SIG-M5 treated with dmso at 0.1 percent for 504 hours (cell line): ENCODE data around the gene CREB3L2.
A peak's percentile ranks its signal among the peaks of the same experiment; 100 is the strongest.
"Not testable (repeated sequence)": the region's sequence is repeated elsewhere in the genome, so short reads cannot be mapped to it uniquely, and the experiment has no call there.

Experiments used
- DNase-seq: peaks from one replicate; lab custom pipeline; 2025; ENCODE audit not compliant: unreplicated experiment; lab: John Stamatoyannopoulos, UW

CREB3L2 gene

DNA sequence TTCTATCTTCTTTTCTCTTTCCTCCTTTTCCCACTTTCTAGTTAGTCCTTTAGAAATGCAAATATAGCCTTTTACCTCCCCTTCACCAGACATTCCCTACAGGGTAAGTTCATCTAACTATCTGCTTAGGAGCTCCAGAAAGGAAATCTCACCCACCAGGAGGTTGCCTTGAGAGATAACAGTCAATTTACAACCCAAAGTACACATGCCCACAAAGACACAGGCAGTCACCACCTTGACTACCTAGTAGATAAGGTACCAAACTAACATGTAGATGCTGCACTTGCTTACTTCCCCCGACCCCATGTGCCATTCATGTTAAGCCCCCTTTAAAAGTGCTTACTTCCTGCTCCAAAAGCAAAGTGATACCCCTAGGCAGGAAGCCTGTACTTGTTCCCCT is 12.8 kb upstream of the CREB3L2 start:
- no peak for DNase-seq

DNA sequence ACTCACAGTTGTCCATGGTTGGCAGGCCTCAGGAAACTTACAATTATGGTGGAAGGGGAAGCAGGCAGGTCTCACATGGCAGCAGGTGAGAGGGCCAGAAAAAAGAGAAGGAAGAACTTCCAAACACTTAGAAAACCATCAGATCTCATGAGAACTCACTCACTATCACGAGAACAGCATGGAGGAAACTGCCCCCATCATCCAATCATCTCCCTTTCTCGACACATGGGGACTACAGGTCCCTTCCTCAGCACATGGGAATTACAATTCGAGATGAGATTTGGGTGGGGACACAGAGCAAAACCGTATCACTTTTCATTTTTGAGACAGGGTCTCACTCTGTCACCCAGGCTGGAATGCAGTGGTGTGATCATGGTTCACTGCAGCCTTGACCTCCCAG is 12.3 kb upstream of the CREB3L2 start:
- not testable (repeated sequence) for DNase-seq

DNA sequence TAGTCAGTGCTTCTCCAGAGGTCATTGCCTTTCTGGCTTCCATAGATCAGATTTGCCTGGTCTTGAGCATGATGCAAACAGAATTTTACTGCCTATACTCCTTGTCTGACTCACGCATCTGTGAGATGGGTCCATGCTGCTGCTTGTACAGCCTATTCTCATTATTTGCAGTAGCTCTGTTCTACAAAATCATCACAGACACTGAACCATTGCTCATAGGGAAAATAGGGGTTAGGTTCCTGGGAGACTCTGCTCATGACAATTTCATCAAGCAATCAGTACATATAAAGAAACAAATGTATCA is 7.4 kb upstream of the CREB3L2 start:
- no peak for DNase-seq

DNA sequence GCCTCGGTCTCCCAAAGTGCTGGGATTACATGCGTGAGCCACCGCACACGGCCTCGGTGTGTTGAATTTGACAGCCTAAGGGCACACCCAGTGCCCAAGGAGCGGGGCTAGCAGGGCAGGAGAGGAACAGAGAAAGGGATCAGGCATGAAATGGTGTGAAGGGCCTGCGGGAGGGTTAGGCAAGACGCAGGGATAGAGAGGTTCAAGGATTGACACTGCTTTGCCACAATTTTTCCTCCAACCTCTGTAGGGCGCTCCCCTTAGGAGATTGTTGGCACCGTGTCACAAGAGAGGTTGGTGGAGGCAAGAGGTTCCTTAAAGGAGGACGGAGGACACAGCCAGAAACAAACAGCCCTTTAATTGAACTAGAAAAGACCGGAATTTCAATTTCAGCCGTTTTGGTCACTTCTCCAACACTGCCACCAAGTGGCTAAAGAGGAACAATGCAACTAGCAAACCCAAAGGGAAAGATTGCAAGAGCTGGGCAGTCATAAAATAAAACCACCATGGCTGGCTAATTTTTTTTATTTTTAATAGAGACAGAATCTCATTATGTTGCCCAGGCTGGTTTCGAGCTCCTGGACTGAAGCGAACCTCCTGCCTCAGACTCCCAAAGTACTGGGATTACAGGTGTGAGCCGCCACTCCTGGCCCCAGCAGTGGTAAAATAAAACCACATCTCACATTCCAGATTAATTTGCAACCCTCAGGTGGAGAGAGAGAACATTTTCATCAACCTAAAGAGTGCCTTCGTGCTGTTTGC is 6.9 kb upstream of the CREB3L2 start:
- peak; percentile 78 for DNase-seq

DNA sequence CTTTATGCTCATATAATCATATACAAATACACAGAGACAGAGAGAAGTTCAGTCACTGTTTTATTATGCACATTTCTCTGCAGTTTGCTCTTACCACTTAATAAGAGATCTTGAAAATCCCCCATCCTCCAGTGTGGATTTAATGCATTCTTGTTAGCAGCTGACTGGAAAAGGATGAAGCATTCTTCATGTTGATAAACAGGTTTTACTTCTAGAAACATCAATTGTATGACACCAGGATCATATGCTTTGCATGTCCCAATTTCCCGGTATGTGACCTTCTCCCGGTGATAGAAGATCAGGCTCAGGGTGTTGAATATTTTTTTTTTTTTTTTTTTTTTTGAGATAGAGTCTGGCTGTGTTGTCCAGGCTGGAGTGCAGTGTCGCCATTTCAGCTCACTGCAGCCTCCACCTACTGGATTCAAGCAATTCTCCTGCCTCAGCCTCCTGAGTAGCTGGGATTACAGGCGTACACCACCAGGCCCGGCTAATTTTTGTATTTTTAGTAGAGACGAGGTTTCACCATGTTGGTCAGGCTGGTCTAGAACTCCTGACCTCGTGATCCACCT is 6.2 kb upstream of the CREB3L2 start:
- no peak for DNase-seq

DNA sequence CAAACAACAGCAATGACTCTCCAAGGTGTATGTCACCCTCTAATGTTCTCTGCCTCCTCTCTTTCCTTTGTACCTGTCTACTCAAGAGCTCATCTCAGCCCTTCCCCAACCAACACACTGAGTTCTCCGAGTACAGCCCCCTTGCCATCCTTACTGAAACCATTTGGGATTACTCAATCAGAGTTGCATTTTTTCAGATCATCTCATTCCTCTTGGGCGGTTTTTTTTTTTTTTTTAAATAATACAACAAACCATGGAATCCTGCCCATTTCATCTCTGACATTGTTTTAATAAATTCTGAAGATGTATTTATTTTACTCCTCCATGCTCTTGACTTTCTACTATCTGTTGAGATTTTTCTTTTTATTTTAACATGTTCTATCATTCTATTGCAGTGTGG is 4.2 kb upstream of the CREB3L2 start:
- no peak for DNase-seq

DNA sequence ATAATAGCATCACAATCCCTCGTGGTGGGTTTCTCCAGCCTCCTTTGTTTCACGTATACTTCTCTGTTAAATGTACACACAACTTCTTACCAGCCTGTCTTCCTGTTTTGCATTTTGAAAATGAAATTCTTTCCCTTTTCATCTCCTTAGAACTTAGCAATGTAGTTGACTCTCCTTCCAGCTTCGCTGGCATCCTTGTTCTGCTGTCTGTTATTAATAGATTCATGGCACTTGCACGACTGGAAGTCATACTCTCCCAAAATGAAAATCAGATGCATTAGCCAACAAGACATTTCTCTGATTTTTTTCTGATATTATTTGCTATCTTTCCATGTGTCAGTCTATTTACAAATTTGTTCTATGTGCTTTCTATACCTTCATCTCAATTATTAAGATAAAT is 3.0 kb upstream of the CREB3L2 start:
- DNase-seq: no peak

DNA sequence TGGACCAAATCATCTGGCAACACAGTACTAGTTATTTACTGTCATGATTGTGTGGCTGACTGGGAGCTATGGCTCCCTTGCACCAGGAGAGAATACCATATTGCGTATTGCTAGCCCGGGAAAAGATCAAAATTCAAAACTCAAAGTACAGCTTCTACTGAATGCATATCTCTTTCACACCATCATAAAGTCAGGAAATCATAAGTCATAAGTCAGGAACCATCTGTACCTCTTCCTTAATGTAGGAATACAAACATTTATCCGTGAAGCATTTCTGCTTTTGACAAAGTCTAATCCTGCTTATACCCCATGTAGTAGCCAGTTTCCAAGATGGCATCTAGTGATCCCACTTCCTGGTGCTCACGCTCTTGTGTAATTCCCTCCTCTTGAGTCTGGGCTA is 2.2 kb upstream of the CREB3L2 start:
- DNase-seq: no peak

DNA sequence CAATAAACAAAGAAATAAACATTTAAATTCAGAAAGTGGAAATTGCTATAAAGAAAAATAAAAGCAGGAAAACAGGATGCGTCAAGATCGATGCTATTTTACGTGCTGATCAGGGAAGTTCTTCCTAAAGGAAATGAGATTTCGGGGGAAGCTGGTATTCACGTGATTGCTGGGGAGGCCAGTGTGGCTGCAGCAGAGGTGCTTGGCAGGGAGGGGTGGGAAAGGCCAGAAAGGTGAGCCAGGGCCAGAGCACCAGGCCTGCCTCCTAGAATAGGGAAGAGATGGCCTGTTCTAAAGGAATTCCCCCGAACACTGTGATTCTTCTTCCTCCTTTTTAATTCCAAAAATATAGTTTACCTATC is 923 bp upstream of the CREB3L2 start:
- no peak for DNase-seq

DNA sequence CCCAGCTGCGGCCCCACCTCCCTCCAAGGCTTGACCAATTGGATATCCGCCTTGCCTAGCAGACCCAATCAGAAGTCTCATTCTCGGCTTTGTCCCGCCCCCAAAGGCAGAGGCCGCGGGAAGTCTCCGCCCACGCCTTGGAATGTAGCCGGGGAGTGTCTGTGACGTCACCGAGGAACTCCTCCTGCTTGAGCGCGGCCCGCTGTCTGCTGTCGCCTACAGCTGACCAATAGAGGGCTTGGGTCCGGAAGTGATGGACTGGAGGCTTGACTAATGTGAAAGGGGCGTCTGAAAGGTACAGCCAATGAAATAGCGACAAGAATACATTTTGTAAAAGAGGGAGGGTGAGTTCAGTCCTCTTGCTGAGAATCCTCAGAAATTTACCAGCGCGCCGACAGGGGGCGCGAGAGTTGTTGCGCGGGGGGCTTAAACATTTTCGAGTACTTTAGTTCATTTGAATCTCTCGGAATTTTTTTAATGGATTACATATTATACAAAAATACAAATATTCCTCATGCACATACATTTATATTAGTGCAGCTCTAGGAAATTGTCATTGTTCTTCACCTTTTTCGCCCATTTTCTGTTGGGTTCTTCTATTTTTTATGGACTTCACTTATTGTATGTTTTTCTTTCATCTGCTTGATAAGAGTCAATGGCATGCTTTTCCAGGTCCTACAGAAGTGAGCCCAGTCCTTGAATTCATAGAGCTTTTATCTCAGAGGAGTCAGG is 376 bp upstream of the CREB3L2 start:
- DNase-seq: peak; percentile 99

DNA sequence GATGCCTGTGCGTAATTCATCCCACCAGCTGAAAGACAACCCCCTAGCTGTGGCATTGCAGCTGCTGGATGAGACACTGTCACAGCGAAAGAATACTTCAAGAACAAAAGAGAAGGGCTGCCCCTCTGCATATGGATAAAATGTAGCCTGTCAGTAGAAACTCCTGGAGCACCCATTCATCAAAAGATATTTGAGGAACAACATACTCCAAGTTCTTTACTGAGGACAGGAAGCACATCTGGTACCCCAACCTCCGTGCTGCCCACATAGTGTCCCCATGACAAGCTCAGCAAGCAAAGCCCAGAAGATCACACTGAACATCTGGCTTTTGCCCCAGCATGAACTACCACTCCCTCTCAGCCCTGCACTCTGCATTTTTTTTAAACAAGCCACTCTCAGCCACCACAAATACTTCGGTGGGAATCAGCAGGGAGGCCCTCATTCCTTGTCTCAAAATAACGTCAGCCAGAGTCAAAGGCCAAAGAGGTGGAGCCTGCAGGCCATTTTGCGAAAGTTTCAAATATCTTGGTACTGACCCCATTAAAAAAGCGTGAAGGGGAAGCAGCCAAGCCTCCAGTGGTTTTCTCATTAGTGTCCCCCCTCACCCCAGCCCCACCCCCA is 1.7 kb downstream of the CREB3L2 start:
- DNase-seq: peak; percentile 46

DNA sequence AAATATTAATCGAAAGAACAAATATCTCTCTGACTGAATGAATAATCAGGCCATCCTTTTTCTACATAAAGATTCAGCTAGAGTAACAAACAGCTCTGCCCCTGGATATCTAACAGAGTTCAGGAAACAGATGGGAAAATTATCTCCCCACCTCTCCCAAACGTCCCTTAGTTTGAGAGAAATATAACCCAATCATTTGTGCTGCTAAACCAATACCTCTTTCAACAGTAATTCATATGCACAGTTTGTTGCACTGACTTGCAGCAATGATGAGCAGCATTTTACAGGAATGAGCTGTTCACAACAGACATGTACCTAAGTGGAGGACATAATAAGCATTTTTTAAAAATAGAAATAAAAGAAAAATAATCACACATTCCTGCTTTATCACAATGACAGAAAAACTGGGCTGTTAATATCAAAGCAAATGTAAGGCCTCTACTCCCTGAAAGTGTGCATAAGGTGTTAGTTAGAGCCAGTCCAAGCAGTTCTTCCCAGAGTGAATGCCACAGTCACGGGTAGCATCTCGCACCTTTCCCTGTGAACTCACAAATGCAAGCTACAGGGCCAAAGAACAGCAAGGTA is 2.3 kb downstream of the CREB3L2 start:
- no peak for DNase-seq

DNA sequence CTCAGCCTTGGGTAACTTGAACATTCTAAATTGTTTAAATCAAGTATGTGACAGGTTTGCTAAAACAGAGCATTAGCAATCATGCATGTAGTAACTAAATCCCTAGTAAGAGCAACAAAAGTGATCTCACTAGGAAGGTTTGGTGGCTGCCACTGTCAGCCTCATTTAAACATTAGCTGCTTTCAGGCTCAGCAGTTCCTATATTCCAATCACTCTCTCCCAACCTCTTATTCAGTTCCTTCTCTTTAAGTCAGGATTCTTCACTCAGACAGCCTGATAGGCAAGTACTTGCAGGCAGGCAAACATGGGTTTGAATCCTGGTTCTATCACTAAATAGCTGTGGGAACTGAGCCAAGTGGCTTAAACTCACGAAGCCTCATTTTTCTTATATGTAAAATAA is 3.6 kb downstream of the CREB3L2 start:
- DNase-seq: no peak

DNA sequence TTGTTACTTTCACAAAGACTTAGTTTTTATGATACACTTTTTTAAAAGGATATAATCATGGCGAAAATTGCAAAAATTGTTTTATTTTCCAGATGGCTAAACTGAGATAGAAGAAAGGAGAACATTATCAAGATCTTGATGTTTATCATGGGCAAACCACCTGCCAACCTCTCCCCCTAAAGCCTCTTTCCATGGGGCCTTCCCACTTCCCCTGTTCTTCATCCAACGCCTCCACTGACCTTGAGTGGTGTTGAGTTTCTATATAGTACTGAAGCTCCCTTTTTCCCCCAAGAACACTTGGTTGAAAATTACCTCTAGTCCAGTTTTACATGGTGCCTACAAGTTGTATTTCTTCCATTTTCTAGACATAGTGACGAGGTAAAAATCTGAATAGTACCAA is 5.0 kb downstream of the CREB3L2 start:
- no peak for DNase-seq

DNA sequence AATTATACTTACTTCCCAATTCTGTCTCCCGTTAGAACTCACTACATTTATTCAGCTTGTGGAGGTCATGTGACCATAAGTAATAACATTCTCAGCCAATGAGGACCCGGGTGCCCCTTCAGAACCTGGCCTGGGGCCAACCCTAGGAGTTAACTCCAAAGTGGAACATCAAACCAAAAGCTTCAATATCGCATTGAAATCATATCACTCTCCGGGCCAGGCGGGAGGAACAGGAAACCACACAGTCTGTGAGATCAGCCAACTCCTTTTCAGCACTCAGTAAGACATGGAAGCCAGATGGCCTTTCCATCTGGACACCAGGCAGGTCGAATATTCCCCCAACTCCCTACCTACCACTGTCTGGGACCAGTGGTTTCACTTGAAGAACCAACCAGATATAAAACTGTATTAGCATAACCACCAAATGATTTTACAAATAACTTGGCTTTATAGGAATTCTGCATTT is 5.5 kb downstream of the CREB3L2 start:
- DNase-seq: no peak

DNA sequence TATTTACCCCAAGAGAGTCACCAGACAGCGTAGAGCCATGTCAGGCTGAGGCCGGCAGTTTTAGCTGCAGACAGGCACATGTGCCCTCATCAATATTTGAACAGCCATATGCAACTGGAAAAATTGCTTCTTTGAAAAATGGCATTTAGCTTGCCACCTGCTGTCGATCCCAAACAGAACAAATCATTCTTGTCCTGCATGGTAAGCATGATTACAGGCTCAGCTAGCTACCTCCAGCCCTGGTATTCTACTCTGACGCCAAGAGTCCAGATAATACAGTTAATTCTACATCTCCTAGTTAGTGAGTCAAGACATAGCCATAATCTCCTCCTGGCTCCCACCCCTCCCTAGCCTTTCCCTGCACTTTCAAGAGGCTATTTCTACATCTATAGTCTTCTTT is 7.7 kb downstream of the CREB3L2 start:
- no peak for DNase-seq

DNA sequence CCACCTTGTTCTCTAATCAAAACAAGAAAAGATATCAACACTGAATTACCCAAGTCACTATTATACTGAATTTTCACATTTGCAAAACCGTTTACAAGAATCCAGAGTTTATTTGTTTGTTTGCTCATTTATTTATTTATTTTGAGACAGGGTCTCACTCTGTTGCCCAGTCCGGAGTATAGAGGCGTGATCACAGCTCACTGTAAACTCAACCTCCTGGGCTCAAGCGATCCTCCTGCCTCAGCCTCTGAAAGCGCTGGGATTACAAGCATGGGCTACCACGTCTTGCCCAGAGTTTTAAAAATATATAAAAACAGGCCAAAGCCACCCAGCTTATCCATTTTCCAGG is 8.5 kb downstream of the CREB3L2 start:
- no peak for DNase-seq

DNA sequence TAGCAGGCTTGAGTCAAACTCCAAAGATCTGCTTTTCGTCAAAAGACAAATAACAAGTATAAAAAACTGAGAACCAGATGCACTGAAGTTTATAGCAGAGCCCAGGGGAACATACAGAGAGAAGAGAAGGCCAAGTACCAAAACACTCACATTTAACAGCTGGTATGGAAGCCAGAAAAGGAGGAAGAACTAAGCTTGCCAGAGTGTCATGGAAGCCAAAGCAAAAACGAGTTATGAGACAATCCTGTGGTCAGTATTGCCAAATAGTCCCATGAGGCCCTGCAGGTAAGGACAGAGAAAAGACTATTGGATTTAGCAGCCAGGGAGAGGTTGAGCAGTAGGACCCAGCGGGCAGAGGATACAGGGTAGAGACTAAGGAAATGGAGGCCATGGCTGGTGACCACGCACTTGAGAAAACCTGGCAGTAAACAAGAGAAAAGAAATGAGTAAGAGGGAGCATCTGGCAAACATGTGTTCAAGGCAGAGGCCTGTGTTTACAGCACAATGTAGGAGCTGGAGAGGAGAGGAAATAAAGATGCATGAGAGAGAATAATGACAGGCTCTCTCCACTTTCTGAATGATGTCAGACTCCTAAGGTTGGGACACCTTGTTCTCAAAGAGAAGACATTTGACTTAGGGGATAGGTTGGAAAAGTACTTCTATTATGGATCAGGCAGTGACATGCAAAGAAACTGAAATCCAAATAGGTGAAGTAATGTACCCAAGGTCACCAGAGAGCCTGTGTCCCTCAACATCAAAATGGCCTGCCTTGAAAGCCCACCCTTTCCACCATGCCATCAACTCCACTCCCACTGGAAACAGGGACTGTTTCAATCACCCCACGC is 9.1 kb downstream of the CREB3L2 start:
- peak; percentile 29 for DNase-seq

DNA sequence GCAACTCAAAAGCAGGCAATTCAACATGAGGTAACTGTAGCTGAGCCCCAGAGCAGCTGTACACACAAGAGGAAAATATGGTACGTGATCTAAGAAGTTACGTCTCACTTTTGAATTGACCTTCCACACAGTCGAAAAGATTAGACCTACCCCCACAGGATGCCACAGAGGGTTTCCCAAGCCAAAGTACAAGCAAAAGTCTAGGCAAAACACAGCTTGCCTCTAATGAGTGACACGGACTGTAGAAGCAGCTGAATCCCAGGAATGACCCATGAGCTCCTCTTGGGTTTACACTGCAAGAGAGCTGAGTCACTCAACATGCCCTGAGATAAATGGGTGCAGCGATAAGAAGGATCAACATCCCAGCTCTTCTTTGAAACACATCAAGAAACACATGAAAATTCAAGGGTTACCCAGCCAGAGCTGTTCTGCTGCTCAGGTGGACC is 9.8 kb downstream of the CREB3L2 start:
- DNase-seq: no peak

DNA sequence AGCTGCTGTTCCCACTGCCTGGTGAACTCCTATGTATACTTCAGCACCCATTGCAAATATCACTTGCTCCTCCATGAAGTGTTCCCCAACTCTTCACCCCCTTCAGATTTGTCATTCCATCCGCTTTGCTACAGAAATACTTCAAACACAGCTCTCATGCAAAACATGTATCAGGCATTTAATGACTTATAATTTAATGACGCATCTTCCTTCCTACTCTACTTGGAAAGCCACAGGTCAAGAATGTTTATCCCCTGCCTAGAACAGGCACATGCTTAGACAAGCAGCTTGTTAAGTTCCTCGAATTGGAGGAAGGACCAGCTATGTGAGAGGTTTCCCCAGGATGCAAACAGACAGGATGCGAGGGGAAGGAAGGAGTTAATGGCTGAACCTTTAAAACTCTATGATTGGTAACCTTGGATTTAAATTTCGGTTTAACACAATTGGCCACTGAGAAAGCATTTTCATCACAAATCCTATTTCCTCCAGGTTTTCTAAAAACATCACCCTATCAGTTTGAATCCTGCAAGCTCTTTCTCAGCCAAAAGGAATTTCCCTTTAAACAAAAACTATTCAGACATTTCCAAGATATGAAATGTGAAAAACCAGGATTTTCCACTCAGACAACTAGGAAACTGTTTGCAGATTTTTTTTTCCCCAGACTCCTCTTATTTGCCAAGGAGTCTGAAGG is 11.5 kb downstream of the CREB3L2 start:
- no peak for DNase-seq
